Urinary bladder (tissue), 4 donors: ENCODE measurements around the gene ZNF365. TPM values are rescaled to one million over a fixed set of nuclear protein-coding genes. Genes with fewer than 3 reads are reported as not detected.

ENCODE experiments used
- DNase-seq: peaks from one replicate; pipeline ENCODE4 v3.0.0-alpha.2; 2015; ENCODE audit errors: extremely low spot score
- H3K27ac ChIP-seq: one replicate; pipeline ENCODE4 v1.5.1; 2013; ENCODE audit warnings: low read depth, mild to moderate bottlenecking, moderate library complexity
- H3K36me3 ChIP-seq: one replicate; pipeline ENCODE4 v1.6.1; 2013; ENCODE audit warnings: mild to moderate bottlenecking, moderate library complexity; ENCODE audit not compliant: insufficient read depth
- H3K4me1 ChIP-seq: one replicate; pipeline ENCODE4 v1.6.1; 2013; ENCODE audit warnings: mild to moderate bottlenecking, moderate library complexity; ENCODE audit not compliant: insufficient read depth
- H3K4me3 ChIP-seq: one replicate; pipeline ENCODE4 v1.5.1; 2013; ENCODE audit warnings: low read depth, low read length
- WGBS: extraction: QIAGEN DNeasy Blood & Tissue Kit; methylation state at CpG from one replicate; pipeline ENCODE4 v1.1.7; 2013; 5-methylcytosine and 5-hydroxymethylcytosine counted together
- polyA plus RNA-seq: library from polyadenylated mRNA; stranded (reverse); fragments of 200-250 nt; gene quantifications from one replicate; pipeline ENCODE4 v1.2.3, GENCODE V29; 2013
- total RNA-seq: library from RNA; depleted of rRNA; stranded (reverse); fragments of >200 nt; gene quantifications from one replicate; pipeline ENCODE4 v1.2.3, GENCODE V29; 2014
- donor health status: healthy with polysubstance abuse.
- donor health status: healthy.

The ZNF365 gene
- total RNA-seq (0.85 TPM), polyA plus RNA-seq (0.10 TPM)

- no peak within 1 kb of the TSS for H3K27ac ChIP-seq
- H3K36me3 ChIP-seq, result no peaks in the 10 kb centered on the region
- H3K4me3 ChIP-seq, result peak within 1 kb of the TSS; percentile 60
- peaks cover 1% of the 10 kb centered on the region for H3K4me1 ChIP-seq
- no peak for DNase-seq
- 1% methylated on average over 73 of the region's 73 CpGs for WGBS
Measured at GRCh38 chr10:62373995-62374861, at the start of gene ZNF365. ZNF365 (plus strand) TSS chr10:62374369; CDS start chr10:62376194, 1,825 bp downstream.

- H3K27ac ChIP-seq, result no peak overlapping the region
- 58% methylated on average over 1 of the region's 1 CpG for WGBS
- no peaks in the 10 kb centered on the region for H3K36me3 ChIP-seq
- H3K4me1 ChIP-seq, result no peaks in the 10 kb centered on the region
- no peak overlapping the region for H3K4me3 ChIP-seq
- peak; percentile 29 for DNase-seq
Measured at GRCh38 chr10:62326176-62326575, 48.0 kb upstream of the ZNF365 start.

- WGBS, result 61% methylated on average over 3 of the region's 3 CpGs
Measured at GRCh38 chr10:62327885-62328284, 46.3 kb upstream of the ZNF365 start.

GRCh38 chr10:62330213-62330612 lies 44.0 kb upstream of the ZNF365 start:
- H3K4me3 ChIP-seq, result no peak overlapping the region
- no peak for DNase-seq
- H3K4me1 ChIP-seq, result no peaks in the 10 kb centered on the region
- 31% methylated on average over 1 of the region's 1 CpG for WGBS
- no peak overlapping the region for H3K27ac ChIP-seq
- H3K36me3 ChIP-seq, result no peaks in the 10 kb centered on the region

More at GRCh38 chr10:62327885-62328284, 46.3 kb upstream of the ZNF365 start:
- DNase-seq, result no peak
- Histone ChIP-seq H3K36me3 (no peaks in the 10 kb centered on the region), H3K27ac (no peak overlapping the region), H3K4me1 (no peaks in the 10 kb centered on the region), H3K4me3 (no peak overlapping the region)

GRCh38 chr10:62332406-62332805 lies 41.8 kb upstream of the ZNF365 start:
- no peaks in the 10 kb centered on the region for H3K4me1 ChIP-seq
- DNase-seq, result no peak
- H3K36me3 ChIP-seq, result no peaks in the 10 kb centered on the region
- H3K27ac ChIP-seq, result no peak overlapping the region
- H3K4me3 ChIP-seq, result no peak overlapping the region

GRCh38 chr10:62333135-62333889 lies 40.9 kb upstream of the ZNF365 start:
- no peaks in the 10 kb centered on the region for H3K4me1 ChIP-seq
- WGBS, result 65% methylated on average over 3 of the region's 3 CpGs
- H3K4me3 ChIP-seq, result no peak overlapping the region
- DNase-seq, result no peak
- no peak overlapping the region for H3K27ac ChIP-seq
- H3K36me3 ChIP-seq, result no peaks in the 10 kb centered on the region

- no peak for DNase-seq
- Histone ChIP-seq H3K36me3 (no peaks in the 10 kb centered on the region), H3K27ac (no peak overlapping the region), H3K4me3 (no peak overlapping the region), H3K4me1 (no peaks in the 10 kb centered on the region)
Measured at GRCh38 chr10:62333988-62334682, 40.0 kb upstream of the ZNF365 start.

GRCh38 chr10:62335326-62335725 lies 38.8 kb upstream of the ZNF365 start:
- Histone ChIP-seq H3K27ac (no peak overlapping the region), H3K36me3 (no peaks in the 10 kb centered on the region), H3K4me3 (no peak overlapping the region), H3K4me1 (no peaks in the 10 kb centered on the region)
- WGBS, result 64% methylated on average over 2 of the region's 2 CpGs
- DNase-seq, result no peak

GRCh38 chr10:62336404-62336803 lies 37.8 kb upstream of the ZNF365 start:
- WGBS, result 92% methylated on average over 1 of the region's 1 CpG
- Histone ChIP-seq H3K27ac (no peak overlapping the region), H3K4me3 (no peak overlapping the region), H3K36me3 (no peaks in the 10 kb centered on the region), H3K4me1 (no peaks in the 10 kb centered on the region)
- DNase-seq, result no peak

- Histone ChIP-seq H3K4me3 (no peak overlapping the region), H3K36me3 (no peaks in the 10 kb centered on the region), H3K4me1 (no peaks in the 10 kb centered on the region), H3K27ac (no peak overlapping the region)
- no peak for DNase-seq
Measured at GRCh38 chr10:62341419-62341818, 32.8 kb upstream of the ZNF365 start.

- H3K36me3 ChIP-seq, result no peaks in the 10 kb centered on the region
- no peaks in the 10 kb centered on the region for H3K4me1 ChIP-seq
- WGBS, result 87% methylated on average over 1 of the region's 1 CpG
- no peak overlapping the region for H3K27ac ChIP-seq
- H3K4me3 ChIP-seq, result no peak overlapping the region
- no peak for DNase-seq
Measured at GRCh38 chr10:62343000-62343399, 31.2 kb upstream of the ZNF365 start.

GRCh38 chr10:62348029-62348428 lies 26.1 kb upstream of the ZNF365 start:
- H3K4me1 ChIP-seq, result no peaks in the 10 kb centered on the region
- H3K36me3 ChIP-seq, result no peaks in the 10 kb centered on the region
- no peak overlapping the region for H3K27ac ChIP-seq
- DNase-seq, result no peak
- H3K4me3 ChIP-seq, result no peak overlapping the region

- Histone ChIP-seq H3K4me3 (no peak overlapping the region), H3K27ac (no peak overlapping the region), H3K36me3 (no peaks in the 10 kb centered on the region), H3K4me1 (no peaks in the 10 kb centered on the region)
- DNase-seq, result no peak
Measured at GRCh38 chr10:62352356-62352970, 21.7 kb upstream of the ZNF365 start.
